Umbilical cord (tissue), 2 donors: ENCODE data around the gene SPINK8. TPM values are rescaled to one million over a fixed set of nuclear protein-coding genes. Genes with fewer than 3 reads are reported as not detected.
"Not testable (repeated sequence)": the region's sequence is repeated elsewhere in the genome, so short reads cannot be mapped to it uniquely, and the experiment has no call there.

ENCODE experiments used
- DNase-seq: peaks from one replicate; pipeline ENCODE4 v3.0.0-alpha.2; 2015; ENCODE audit warnings: low spot score
- total RNA-seq: library from RNA; depleted of rRNA; stranded (reverse); fragments of >200 nt; gene quantifications from one replicate; pipeline ENCODE4 v1.2.3, GENCODE V29; 2014; ENCODE audit warnings: low replicate concordance; ENCODE audit not compliant: insufficient read depth

SPINK8 gene
- total RNA-seq, 1 donor from 2014 or later = not detected

DNA sequence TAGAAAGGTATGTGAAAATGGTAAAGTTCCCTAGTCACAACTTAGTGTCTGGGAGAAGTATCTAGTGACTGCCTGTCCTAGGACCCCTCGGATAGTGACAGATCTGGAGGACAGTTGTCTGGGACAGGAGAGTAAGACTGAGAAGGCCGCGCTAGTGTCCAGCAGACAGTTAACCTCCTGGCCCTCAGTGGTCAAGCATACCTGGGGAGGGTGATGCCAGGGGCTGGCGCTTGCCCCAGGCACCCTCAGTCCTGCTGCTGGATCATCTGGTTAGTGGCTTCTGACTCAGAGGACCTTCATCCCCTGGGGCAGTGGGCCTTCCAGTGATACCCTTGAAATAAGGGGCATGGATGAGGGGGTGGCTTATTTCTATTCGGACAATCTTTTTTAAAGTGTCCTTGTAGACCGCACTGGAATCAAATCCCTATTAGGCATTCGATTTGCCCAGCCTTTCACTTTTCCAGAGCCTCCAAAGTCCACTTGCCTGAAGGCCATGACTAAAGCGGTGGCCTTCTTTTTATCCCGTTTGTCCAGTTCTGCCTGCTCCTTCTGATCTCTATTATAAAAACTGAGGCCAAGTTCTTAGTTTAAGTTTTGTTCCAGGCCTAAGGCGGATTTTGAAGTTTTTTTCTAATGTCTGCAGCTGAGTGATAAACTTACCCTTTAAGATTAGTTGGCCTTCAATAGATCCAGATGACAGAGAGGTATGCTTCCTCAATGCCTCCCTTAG lies 1.6 kb downstream of the SPINK8 start:
- DNase-seq = not testable (repeated sequence)

DNA sequence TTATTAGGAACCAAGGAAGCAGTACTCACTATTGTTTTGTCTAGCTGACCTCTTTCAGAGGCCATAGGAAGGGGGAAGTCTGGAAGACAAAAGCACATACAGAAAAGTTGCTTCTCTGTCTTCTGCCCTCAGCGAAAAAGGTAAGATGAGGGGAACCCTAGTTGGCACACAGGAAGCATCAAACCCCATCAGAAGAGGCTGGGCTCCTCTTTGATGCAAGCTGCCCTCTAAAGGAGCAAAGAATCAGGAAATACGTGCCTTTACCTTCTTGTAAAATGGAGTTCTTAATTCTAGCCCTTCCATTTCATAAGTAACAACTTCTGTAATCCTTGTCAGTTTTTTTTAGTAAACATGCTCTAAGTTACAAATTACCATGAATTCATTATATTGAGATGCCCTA lies 12.5 kb downstream of the SPINK8 start:
- DNase-seq = no peak

DNA sequence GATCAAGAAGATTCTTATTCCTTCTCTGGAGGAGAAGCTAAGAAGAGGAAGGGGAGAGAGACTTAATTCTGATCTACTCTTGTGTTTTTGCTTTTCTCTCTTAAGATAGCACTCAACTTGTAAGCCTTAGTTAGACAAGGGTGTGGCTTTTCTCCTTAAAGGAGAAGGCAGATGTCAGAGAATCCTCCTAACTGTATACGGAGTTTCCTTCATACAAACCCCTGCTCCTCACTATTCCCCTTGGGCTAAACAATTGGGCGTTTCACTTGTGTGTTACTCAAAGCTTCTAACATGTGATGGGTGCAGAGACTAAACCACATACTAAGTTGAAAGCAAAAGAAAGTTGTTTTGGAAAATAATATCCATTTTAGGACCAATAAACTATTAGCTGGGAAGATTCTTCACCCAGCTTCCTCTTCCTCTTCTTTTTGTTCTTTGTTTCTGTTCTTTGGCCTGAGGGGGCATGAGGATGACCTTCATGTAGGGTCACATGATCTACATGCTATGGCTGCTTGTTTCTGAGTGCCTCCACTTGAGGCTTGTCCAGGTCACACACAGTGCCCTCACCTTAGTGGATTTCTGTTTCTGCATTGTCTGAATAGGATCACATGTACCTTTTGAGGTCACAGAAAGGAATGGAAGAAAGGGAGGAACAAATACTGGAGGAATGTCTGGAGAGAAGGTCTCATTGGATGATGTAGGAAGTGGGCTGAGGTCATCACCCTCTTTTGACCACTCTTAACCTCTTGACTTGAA lies 14.6 kb downstream of the SPINK8 start:
- DNase-seq = no peak

DNA sequence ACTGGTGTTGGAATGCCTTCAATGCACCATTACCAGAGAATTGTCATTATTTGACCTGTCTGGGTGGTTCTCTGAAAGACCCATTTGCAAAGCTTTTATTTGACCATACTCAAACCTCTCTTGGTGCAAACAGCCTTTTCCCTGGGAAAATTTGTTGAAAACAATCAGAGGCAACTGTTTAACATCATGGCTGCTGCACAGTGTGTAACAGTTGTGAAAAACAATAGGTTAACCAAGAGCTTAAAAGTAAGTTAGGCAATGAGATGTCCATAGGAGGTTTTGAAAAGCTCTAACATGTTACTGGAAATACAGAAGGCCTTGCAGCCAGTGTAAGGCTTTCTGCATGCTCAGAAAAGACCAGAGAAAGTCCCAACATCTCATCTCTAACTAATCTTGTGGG lies 18.9 kb downstream of the SPINK8 start:
- DNase-seq = no peak

DNA sequence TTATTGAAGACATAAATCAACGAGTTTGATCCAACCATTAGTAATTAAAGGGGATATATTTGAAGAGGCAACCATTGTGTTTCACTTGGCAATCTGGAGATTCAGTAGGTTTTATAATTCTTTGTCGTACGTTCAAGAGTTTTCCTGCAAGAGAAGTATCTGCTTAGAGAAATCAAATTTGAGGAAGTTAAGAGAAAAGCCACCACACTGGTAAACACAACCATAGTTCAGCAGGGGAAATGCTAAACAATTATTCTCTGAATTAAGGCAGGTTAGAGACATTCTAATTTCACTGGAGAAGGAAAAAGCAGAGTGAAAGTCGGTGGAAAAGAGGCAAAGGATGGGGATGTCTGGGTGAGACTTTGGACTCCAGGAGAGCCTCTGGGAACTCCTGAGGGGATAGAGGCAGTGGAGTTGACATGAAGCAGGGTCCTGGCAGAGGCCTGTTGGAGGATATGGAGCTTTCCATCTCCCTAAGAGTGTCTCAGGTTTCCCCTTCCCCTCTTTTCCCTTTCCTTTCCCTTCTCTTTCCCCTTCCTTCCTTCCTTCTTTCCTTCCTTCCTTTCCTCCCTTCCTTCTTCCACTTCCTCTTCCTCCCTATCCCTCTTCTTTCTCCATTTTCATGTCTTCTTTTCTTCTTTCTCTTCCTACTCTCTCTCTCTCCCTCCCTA lies 26.5 kb downstream of the SPINK8 start:
- no peak for DNase-seq

DNA sequence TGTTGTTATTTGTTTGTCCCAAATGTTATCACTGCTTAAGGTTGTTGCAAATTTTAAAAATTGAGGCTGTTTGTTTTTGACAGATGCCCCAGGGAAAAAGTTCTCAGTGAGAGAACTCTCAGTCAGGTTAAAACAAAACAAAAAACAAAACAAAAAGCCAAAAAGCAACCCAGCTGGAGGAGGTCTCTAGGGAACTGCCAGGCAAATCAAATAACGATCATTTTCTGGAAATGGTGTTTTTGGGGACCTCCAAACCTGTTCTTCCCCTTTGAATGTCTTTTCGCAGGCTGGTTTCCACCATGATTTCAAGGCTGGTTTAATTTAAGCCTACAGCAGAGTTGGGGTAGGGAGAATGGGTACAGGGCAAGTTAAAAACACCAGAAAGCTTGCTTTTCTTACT lies 27.2 kb downstream of the SPINK8 start:
- DNase-seq = no peak

DNA sequence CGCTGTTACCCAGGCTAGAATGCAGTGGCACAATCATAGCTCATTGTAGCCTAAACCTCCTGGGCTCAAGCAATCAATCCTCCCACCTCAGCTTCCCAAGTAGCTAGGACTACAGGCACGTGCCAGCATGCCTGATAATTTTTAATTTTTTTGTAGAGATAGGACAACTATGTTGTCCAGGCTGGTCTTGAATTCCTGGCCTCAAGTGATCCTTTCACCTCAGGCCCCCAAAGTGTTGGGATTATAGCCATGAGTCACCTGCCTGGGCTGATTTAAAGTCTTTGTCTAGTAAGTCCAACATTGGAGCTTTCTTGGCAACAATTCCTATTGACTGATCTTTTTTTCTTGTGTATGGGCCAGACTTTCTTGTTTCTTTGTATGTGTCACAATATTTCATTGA lies 28.1 kb downstream of the SPINK8 start:
- DNase-seq = no peak

DNA sequence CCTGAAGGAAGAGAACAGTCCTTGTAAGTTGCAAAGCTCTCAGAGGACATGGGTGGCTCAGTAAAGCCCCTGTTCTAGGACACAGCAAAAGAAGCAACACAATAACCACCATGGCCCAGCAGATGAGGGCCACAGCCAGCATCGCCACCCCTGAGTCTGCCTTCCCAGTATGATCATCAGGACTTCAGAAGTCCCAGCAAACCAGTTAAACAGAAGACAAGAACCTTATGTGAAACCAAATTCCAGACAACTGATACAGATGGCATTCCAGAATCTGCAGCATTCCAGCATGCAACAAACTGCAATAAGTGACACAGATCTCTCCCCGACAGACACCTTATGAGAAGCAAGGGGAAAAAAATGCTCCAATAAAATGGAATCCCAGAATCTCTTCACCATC lies 30.4 kb downstream of the SPINK8 start:
- DNase-seq = no peak

DNA sequence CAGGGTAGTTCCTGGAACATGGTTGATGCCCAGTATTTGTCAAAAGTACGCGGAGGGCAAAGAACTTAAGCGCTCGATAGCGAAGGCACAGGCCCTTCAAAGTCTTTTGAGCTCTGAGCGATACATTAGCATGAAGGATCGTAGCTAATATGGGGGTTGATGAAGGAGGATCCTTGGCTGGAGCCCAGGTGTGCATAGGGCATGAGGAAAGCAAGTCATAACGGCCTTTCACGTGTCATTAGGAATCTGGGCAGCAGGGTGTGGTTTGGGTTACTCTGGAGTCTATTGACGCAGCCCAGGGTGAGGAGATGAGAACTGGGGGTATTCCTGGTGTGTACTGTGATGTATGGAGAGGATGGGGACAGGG lies 31.7 kb downstream of the SPINK8 start:
- no peak for DNase-seq

DNA sequence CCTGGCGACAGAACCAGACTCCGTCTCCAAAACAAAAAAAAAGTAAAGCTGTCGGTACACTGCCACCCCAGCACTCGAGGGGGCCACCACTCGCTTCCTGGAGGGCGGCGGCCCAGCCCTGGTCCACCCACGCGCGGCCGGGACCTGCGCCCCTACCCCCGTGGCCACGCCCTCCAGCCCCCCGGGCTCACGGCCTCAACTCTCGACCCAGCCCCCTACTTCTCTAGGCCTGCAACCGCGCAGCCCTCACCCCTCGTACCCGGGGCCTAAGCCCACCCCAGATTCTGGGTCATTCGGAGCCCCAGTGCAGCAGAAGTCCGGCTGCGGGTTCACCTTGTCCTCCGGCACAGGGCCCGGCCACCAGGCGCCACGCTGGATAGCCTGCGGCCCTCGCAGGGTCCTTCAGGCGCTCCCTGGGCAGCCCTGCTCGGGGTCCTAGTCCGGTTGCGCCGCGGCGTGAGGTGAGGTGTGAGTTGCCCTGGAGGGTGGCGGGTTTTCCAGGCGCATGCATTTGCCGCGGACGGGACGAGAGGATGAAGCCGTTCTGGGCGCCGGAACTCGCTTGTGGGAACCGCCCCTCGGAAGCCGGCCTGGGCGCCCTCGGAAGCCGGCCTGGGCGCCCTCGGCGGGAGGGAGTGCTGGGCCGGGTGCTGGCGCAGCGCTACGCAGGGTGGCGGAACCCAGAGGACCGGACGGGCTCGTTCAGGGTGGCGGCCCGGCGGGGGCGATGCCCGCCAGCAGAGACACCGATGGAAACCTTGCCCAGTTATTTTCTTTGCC lies 32.3 kb downstream of the SPINK8 start, which contains the start of gene NME6:
Gene NME6, minus strand, starts transcription at position 348 of the 780 bp plus-strand sequence.
- peak; percentile 86 for DNase-seq

DNA sequence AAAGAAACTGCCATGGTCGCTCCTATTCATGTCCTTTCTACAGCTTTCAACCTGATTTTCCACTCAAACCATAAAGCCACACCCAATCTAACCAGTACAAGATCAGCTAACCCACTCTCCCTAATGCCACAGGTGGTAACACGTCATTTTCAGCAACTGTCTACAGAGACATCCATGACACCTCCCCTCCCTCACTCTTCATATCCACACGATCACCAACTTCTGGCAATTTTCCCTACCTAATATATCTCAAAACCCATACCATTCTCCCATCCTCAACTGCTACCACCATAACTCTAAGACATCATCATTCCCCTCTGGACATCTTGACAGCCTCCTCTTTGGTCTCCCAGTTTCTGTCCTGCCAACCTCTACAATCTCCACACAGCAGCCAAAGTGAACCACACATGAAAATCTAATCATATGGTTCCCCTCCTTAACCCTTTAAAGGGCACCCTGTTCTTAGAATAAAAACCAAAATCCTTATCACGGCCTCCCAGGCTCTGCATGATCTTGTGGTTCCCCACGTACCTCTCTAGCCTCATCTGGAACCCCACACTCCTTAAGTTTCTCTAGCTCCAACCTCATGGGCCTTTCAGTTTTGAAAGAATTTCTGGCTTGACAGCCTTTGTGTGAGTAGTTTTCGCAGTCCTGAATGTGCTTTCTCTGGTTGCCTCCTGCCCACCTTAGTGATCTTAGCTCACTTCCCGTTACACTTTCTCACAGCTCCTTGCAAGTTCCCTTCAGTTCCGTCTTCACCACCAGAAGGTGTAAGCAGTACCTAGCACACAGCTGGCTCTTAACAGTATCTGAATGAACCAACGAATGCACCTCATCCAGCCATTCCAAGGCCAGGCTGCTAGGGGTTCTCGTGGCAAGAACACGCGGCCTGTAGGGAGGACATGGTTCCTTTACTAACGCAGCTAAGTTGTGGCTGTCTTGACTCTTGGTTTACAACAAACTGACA lies 33.4 kb downstream of the SPINK8 start:
- DNase-seq = no peak

DNA sequence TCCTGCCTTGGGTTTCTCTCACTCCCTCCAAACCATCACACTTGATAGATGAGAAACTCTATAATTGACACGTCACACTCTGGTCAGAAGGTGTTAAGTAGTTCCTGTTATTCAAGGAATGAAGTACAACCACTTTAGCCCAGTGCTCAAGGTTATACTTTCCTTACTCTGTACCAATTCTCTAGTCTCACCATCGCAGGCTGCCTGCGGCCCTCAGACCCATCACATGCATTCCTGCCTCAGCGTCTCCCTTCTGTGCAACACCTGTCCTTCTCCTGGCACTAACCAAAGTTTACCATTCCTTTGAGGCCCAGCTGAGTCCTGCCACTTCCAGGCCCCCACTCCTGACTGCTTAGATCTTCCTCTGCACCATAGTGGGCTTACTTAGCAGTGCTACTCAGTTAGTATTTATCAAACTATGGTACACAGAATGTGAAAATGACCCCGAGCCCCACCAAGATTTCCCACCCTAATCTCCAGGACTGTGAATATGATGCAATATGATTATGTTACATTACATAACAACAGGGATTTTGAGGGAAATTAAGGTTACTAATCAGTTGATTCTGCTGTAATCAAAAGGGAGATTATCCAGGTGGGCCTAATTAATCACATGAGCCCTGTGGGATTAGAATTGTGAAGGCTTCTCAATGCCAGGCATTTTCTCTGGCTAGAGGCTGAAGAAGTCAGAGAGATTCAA lies 36.2 kb downstream of the SPINK8 start:
- no peak for DNase-seq

DNA sequence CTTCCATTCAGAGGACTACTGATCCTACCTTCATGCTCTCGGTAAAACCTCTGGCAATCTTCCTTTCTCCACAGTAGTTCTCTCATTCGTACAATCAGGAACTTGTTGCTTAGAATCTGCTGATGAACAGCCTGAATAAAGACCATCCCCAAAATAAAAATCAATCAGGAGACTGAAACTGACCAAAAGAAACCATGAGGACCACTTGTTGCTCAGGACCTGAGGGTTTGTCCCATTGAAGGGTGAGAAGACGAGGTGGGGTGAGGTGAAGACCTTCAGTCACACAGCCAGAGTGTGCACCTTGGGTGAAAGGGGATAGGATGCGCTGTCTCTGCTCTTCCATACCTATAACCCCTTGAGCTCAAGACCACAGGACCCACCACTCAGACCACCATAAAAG lies 36.8 kb downstream of the SPINK8 start:
- no peak for DNase-seq

DNA sequence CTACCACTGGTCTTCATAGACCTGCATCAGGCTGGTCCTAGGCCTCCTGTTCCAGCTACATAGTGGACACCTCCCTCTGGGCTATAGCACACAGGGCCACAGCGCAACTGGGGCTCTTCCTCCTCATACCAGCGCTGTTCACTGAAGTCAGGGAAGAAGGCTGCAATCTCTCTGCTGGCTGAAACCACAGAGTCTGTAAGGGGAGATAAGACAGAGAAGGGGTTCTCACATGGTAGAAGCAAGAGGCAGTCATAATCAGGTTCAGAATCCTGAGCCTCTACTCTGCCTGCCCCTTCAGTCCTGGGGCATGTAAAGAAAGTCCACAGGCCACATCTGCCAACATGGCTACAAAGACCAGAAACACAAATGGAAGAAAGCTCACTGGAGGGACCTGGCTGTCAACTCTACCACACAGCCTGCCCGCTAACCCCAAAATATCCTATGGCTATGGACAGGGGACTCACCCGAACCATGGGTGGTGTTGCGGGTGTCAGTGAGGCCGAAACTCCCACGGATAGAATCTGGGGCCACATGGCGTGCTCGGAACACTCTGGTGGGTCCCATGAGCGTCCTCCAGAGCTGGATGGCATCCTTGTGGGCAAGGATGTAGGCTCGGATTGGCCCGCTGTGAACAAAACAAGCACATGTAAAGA lies 38.7 kb downstream of the SPINK8 start:
- no peak for DNase-seq

DNA sequence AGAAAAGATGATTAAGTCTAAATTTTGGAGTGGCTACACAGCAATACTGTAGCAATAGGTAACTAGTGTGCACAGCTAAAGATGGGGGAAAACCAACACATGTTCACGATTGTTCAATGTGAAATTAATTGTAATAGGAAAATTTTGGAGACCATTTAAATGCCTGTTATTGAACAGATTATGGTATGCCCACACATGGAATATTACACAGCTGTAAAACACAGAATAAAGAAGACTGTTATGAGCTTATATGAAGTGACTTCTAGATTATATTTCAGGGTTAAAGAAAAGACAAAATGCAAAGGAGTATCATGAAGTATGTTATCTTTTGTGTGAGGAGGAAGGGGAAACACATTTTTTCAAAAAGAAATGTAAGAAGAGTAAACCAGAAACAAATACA lies 43.8 kb downstream of the SPINK8 start:
- no peak for DNase-seq

DNA sequence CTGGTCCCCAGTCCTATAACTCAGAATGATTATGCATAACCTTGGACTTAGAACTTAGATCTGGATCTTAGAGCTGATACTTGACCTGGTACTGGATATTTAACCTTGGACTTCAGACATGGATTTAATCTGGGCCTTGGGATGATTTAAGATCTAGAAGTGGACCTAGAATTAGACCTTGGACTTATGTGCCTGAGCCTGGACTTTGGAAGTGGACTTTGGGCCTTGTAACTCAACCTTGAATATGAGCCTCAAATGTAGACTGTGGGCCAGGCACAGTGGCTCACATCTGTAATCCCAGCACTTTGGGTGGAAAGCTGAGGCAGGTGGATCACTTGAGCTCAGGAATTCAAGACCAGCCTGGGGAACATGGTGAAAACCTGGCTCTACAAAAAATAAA lies 46.4 kb downstream of the SPINK8 start:
- DNase-seq = no peak

DNA sequence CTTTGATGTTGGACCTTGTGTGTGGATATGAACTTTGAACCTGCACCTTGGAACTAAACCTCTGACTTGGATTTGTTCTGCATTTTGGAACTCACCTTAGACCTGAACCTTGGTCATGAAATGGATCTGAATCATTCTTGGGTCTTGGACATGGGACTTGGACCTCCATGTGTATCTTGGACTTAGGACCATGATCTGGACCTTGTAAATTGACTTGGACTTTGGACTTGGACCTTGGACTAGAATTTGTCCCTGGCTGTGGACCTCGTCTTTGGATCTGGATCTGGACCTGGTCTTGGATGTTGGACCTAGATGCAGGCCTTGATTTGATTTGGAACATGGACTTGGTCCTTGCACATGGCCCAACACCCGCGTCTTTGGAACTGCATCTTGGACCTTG lies 47.2 kb downstream of the SPINK8 start:
- no peak for DNase-seq

DNA sequence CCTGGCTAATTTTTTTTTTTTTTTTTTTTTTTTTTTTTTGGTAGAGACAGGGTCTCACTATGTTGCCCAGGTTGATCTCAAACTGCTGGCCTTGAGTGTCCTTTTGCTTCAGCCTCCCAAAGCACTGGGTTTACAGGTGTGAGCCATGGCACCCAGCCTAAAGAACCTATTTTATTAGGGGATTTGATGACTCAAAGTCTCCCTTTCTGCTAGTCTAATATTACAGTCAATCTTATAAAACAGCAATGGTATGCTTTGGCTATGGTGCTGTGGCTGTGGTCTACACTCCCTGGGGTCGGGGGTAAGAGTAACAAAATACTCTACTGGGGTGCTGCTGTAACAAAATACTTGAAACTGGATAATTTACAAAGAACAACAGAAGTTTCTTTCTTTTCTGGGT lies 47.8 kb downstream of the SPINK8 start:
- DNase-seq = no peak

DNA sequence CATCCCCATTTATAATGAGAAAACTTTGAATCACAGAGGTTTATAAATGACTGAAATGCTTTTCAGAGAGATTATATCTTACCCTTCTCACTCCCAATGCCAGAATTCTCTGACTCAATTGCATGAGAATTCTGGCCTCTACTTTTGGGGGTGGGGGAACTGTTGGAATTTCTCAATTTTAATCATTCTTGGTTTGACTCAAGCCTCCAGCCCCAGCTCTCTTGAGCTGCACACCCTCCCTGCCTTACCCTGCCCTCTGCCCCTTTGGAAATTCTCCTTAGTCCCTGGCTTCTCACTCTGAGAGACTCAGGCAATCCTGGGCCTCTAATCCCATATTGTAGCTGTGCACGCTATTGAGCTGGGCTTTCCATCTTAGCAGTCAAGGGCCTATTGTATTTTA lies 48.3 kb downstream of the SPINK8 start:
- no peak for DNase-seq

DNA sequence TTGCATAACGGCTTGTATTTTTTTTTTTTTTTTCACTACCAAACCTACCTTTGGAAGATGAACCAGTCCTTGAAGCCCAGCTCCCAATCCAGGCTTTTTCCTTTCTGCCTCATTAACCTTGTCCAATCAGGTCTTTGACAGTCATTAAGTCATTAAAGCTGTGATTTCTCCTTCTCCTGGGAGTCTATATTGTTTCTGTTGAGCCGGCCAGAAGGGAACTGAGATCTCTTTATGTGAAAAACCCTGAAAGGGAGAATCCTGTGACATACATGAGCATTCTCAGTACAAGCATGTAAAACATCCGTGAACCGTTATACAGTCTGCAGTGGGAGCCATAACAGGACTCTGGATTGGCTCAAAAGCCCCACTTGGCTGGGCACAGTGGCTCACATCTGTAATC lies 52.6 kb downstream of the SPINK8 start:
- no peak for DNase-seq
